HG03342 (cell line): ENCODE data around the gene C4BPA.

ENCODE experiments used
- ATAC-seq: cut with Tn5 transposase; IDR thresholded peaks from one replicate; pipeline ENCODE4 v1.9.1; 2021; ENCODE audit warnings: mild to moderate bottlenecking, moderate library complexity; ENCODE audit not compliant: unreplicated experiment

Gene C4BPA

GRCh38 chr1:207112616-207113296 lies 8.7 kb downstream of the C4BPA start:
- no peak for ATAC-seq

- no peak for ATAC-seq
Observed at GRCh38 chr1:207115269-207115668, 11.2 kb downstream of the C4BPA start.

GRCh38 chr1:207124389-207124788 lies 20.4 kb downstream of the C4BPA start:
- ATAC-seq: no peak

GRCh38 chr1:207128336-207128921 lies 24.4 kb downstream of the C4BPA start:
- ATAC-seq: no peak

- no peak for ATAC-seq
Observed at GRCh38 chr1:207129053-207129452, 25.0 kb downstream of the C4BPA start.

GRCh38 chr1:207130252-207131036 lies 26.4 kb downstream of the C4BPA start:
- ATAC-seq: no peak

GRCh38 chr1:207131163-207131562 lies 27.1 kb downstream of the C4BPA start:
- no peak for ATAC-seq

- no peak for ATAC-seq
Observed at GRCh38 chr1:207134581-207134980, 30.5 kb downstream of the C4BPA start.

- ATAC-seq: no peak
Observed at GRCh38 chr1:207139616-207140015, 35.6 kb downstream of the C4BPA start.

GRCh38 chr1:207140536-207140935 lies 36.5 kb downstream of the C4BPA start:
- no peak for ATAC-seq

- ATAC-seq: no peak
Observed at GRCh38 chr1:207145401-207146058, 41.5 kb downstream of the C4BPA start.

- ATAC-seq: no peak
Observed at GRCh38 chr1:207151920-207152319, 47.9 kb downstream of the C4BPA start.

- no peak for ATAC-seq
Observed at GRCh38 chr1:207152792-207153468, 48.9 kb downstream of the C4BPA start.

GRCh38 chr1:207155028-207155427 lies 51.0 kb downstream of the C4BPA start:
- ATAC-seq: no peak

GRCh38 chr1:207156095-207156494 lies 52.1 kb downstream of the C4BPA start:
- no peak for ATAC-seq

- no peak for ATAC-seq
Observed at GRCh38 chr1:207156826-207157225, 52.8 kb downstream of the C4BPA start.

GRCh38 chr1:207164086-207164485 lies 60.1 kb downstream of the C4BPA start:
- no peak for ATAC-seq

- no peak for ATAC-seq
Observed at GRCh38 chr1:207172321-207172720, 68.3 kb downstream of the C4BPA start.

- no peak for ATAC-seq
Observed at GRCh38 chr1:207172885-207173284, 68.9 kb downstream of the C4BPA start.

GRCh38 chr1:207173396-207173795 lies 69.4 kb downstream of the C4BPA start:
- no peak for ATAC-seq

GRCh38 chr1:207174913-207175312 lies 70.9 kb downstream of the C4BPA start:
- no peak for ATAC-seq
